Stimulated activated naive CD8-positive, alpha-beta T cell treated with anti-CD3 and anti-CD28 coated beads, Interleukin-15, Interleukin-2, amounts not matched to agents 100 U/mL and 50 U/mL, for 24 hours (primary cell): ENCODE results near the gene MAMDC2.
"Not testable (repeated sequence)": the region's sequence is repeated elsewhere in the genome, so short reads cannot be mapped to it uniquely, and the experiment has no call there.

Experiments
- ATAC-seq: fragments of 150-1000 bp; cut with Tn5 transposase; one replicate; pipeline ENCODE4 v1.10.0; 2021
- DNase-seq: peaks from one replicate; pipeline ENCODE4 v3.0.0; 2021

The MAMDC2 gene

GRCh38 chr9:70136632-70137031 is 93.0 kb downstream of the MAMDC2 start:
- DNase-seq (no peak), ATAC-seq (no peak)

GRCh38 chr9:70137577-70137976 is 93.9 kb downstream of the MAMDC2 start:
- no peak for DNase-seq
- ATAC-seq, result no peak

GRCh38 chr9:70142101-70142500 is 98.5 kb downstream of the MAMDC2 start:
- ATAC-seq (no peak), DNase-seq (no peak)

- DNase-seq (no peak), ATAC-seq (no peak)
Observed at GRCh38 chr9:70143394-70144130, 99.9 kb downstream of the MAMDC2 start.

- DNase-seq, result no peak
- ATAC-seq, result no peak
Observed at GRCh38 chr9:70144131-70144503, 100.5 kb downstream of the MAMDC2 start.

GRCh38 chr9:70145981-70146380 is 102.3 kb downstream of the MAMDC2 start:
- ATAC-seq (no peak), DNase-seq (no peak)

- DNase-seq (no peak), ATAC-seq (no peak)
Observed at GRCh38 chr9:70147196-70147595, 103.5 kb downstream of the MAMDC2 start.

GRCh38 chr9:70147651-70148050 is 104.0 kb downstream of the MAMDC2 start:
- DNase-seq (no peak), ATAC-seq (no peak)

GRCh38 chr9:70152350-70152749 is 108.7 kb downstream of the MAMDC2 start:
- no peak for ATAC-seq
- DNase-seq, result no peak

- ATAC-seq (no peak), DNase-seq (no peak)
Observed at GRCh38 chr9:70156729-70157128, 113.1 kb downstream of the MAMDC2 start.

- no peak for DNase-seq
- ATAC-seq, result no peak
Observed at GRCh38 chr9:70159630-70160029, 116.0 kb downstream of the MAMDC2 start.

GRCh38 chr9:70160686-70161600 is 117.3 kb downstream of the MAMDC2 start:
- DNase-seq, result no peak

GRCh38 chr9:70165006-70165602 is 121.5 kb downstream of the MAMDC2 start:
- no peak for ATAC-seq
- no peak for DNase-seq

More at GRCh38 chr9:70160686-70161600, 117.3 kb downstream of the MAMDC2 start:
- ATAC-seq, result no peak

GRCh38 chr9:70168521-70168920 is 124.9 kb downstream of the MAMDC2 start:
- DNase-seq, result no peak
- ATAC-seq, result no peak

GRCh38 chr9:70169222-70169621 is 125.6 kb downstream of the MAMDC2 start:
- no peak for ATAC-seq
- DNase-seq, result no peak

GRCh38 chr9:70170151-70170790 is 126.6 kb downstream of the MAMDC2 start:
- ATAC-seq (no peak), DNase-seq (no peak)

GRCh38 chr9:70172532-70172931 is 128.9 kb downstream of the MAMDC2 start:
- no peak for DNase-seq
- ATAC-seq, result no peak

GRCh38 chr9:70177121-70177520 is 133.5 kb downstream of the MAMDC2 start:
- DNase-seq (no peak), ATAC-seq (no peak)

- ATAC-seq (no peak), DNase-seq (no peak)
Observed at GRCh38 chr9:70192707-70193106, 149.1 kb downstream of the MAMDC2 start.

- DNase-seq (no peak), ATAC-seq (no peak)
Observed at GRCh38 chr9:70195456-70195855, 151.8 kb downstream of the MAMDC2 start.

GRCh38 chr9:70197216-70198044 is 153.8 kb downstream of the MAMDC2 start:
- DNase-seq (no peak), ATAC-seq (no peak)

- not testable (repeated sequence) for DNase-seq, ATAC-seq
Observed at GRCh38 chr9:70204743-70205142, 161.1 kb downstream of the MAMDC2 start.
